GM10248 (cell line): Measurements from ENCODE around the gene TECPR2.

ENCODE experiments used
- CTCF ChIA-PET: fragments of 300-600 bp; sonication (Branson Sonifier 250); formaldehyde crosslinking; extraction: SDS; loops from one replicate; lab custom pipeline; 2021; ENCODE audit warnings: antibody characterized with exemption; lab: Yijun Ruan, JAX
- POLR2A ChIA-PET: fragments of 350-650 bp; sonication (Branson Sonifier 250); formaldehyde crosslinking; extraction: SDS; loops from one replicate; lab custom pipeline; 2020; ENCODE audit warnings: antibody characterized with exemption; lab: Yijun Ruan, JAX
- DNase-seq: peaks from one replicate; pipeline ENCODE4 v3.0.0; 2012; ENCODE audit errors: extremely low spot score
- CTCF ChIP-seq: IDR thresholded peaks from 2 replicates; pipeline ENCODE4 v1.5.1; 2012; ENCODE audit warnings: mild to moderate bottlenecking, low read depth; ENCODE audit errors: extremely low read depth, missing control alignments, control extremely low read depth

Gene TECPR2

GRCh38 chr14:102362545-102363181 lies at the start of gene TECPR2, which contains the start of gene CINP:
TSS of gene TECPR2 (plus strand) at chr14:102362941. CDS start at chr14:102376722, 13,781 bp downstream.
TSS of gene CINP (minus strand) at chr14:102362890. CDS start at chr14:102362851, 39 bp downstream.
- CTCF ChIA-PET = interaction anchor here (1.0 to 1.3 kb wide), 3 partner anchors 44 to 223 kb away, joined by 3 read pairs; partner anchors contain the start of gene WDR20
- no peak for TF ChIP-seq CTCF
- POLR2A ChIA-PET = interaction anchor here (0.5 to 0.7 kb wide), 2 partner anchors 24 to 538 kb away, joined by 3 read pairs; no protein-coding TSS in a partner anchor

GRCh38 chr14:102314242-102315011 lies 48.3 kb upstream of the TECPR2 start:
- POLR2A ChIA-PET = interaction anchor here (0.6 kb wide), 1 partner anchor 227 kb away, joined by 4 read pairs; no protein-coding TSS in a partner anchor
- CTCF ChIA-PET = interaction anchor here (0.6 to 3.7 kb wide), 41 partner anchors 9 to 544 kb away, joined by 3 to 37 read pairs (median 3); partner anchors contain the start of gene MOK
- DNase-seq = peak; percentile 83
- TF ChIP-seq CTCF = peak; percentile 97

More at GRCh38 chr14:102362545-102363181, at the start of gene TECPR2, which contains the start of gene CINP:
- peak; percentile 97 for DNase-seq

GRCh38 chr14:102315121-102315520 lies 47.6 kb upstream of the TECPR2 start:
- ChIA-PET CTCF (interaction anchor here (0.7 to 3.7 kb wide), 18 partner anchors 10 to 545 kb away, joined by 3 to 37 read pairs (median 4); partner anchors contain the start of gene MOK), POLR2A (interaction anchor here (0.6 kb wide), 2 partner anchors 228 to 350 kb away, joined by 3 to 4 read pairs; no protein-coding TSS in a partner anchor)
- no peak for TF ChIP-seq CTCF
- no peak for DNase-seq

- no peak for DNase-seq
- no peak for TF ChIP-seq CTCF
- ChIA-PET POLR2A (interaction anchor here (1.3 kb wide), 1 partner anchor 11 kb away, joined by 7 read pairs; the partner anchor contains the start of gene MOK), CTCF (interaction anchor here (0.7 to 3.7 kb wide), 19 partner anchors 8 to 609 kb away, joined by 3 to 20 read pairs (median 5); partner anchors contain the start of gene MOK)
Measured at GRCh38 chr14:102316338-102316742, 46.4 kb upstream of the TECPR2 start.

- ChIA-PET POLR2A (interaction anchor here (1.3 kb wide), 1 partner anchor 12 kb away, joined by 7 read pairs; the partner anchor contains the start of gene MOK), CTCF (interaction anchor here (0.6 to 3.7 kb wide), 29 partner anchors 8 to 610 kb away, joined by 3 to 20 read pairs (median 4); partner anchors contain the start of gene MOK)
- TF ChIP-seq CTCF = peak; percentile 95
- DNase-seq = peak; percentile 93
Measured at GRCh38 chr14:102316743-102317563, 45.8 kb upstream of the TECPR2 start.
